ENCODE results near the gene ATR. TPM values are rescaled to one million over a fixed set of nuclear protein-coding genes. Genes with fewer than 3 reads are reported as not detected.
"Not testable (repeated sequence)": the region's sequence is repeated elsewhere in the genome, so short reads cannot be mapped to it uniquely, and the experiment has no call there.

ATR gene
- total and polyA plus RNA-seq, 10 of the 15 experiments (the other 5 are each of a cell fraction or from before 2014, with no cell fraction given), result 21.0 to 41.5 (median 30.1) TPM

- no peak for DNase-seq (ENCODE audit: low read depth, low spot score)
- ChIA-PET CTCF (no interaction called here), SMC1A (ENCODE audit: uncharacterized antibody, unreplicated experiment) (no interaction called here)
Measured at GRCh38 chr3:142574665-142575064, 3.9 kb downstream of the ATR start.

GRCh38 chr3:142574223-142574622 lies 4.3 kb downstream of the ATR start:
- H2AFZ ChIP-seq (ENCODE audit: control insufficient read depth, low read depth, low read length); H3K4me2 ChIP-seq (ENCODE audit: control insufficient read depth, insufficient read depth); H3K27me3 ChIP-seq (replicated peaks in 1 of 2; ENCODE audit: control insufficient read depth in 2 of 2, insufficient read depth in 2 of 2, low read length in 1 of 2); H3K4me3 ChIP-seq; SMC1A ChIA-PET (ENCODE audit: uncharacterized antibody, unreplicated experiment); in situ Hi-C loops (cut with MboI); FAIRE-seq; CTCF ChIA-PET; H3K9ac ChIP-seq (ENCODE audit: control insufficient read depth, insufficient read depth, low read length); RAD21 ChIA-PET (ENCODE audit: unreplicated experiment); H3K9me3 ChIP-seq (replicated peaks; ENCODE audit: control insufficient read depth, insufficient read depth, low read length); ATAC-seq; intact Hi-C loops (cut with micrococcal nuclease; ENCODE audit: unreplicated experiment); H3K36me3 ChIP-seq (ENCODE audit: control insufficient read depth in 2 of 2, insufficient read depth in 2 of 2, low read length in 1 of 2); H3K4me1 ChIP-seq (ENCODE audit: control insufficient read depth, insufficient read depth, low read length); H3K27ac ChIP-seq (ENCODE audit: control insufficient read depth, insufficient read depth); DNase-seq (ENCODE audit: low read depth, low spot score); H4K20me1 ChIP-seq (ENCODE audit: control insufficient read depth, insufficient read depth); BruUV-seq (replicated peaks): not testable (repeated sequence)
- WGBS (ENCODE audit: insufficient coverage, insufficient replicate concordance, low lambda C conversion rate, missing lambda C conversion rate), result 99% methylated on average over 3 of the region's 3 CpGs
- POLR2A ChIA-PET, result interaction anchor here (0.6 to 0.7 kb wide), 4 partner anchors 13 to 1101 kb away, joined by 3 to 6 read pairs (median 4); no protein-coding TSS in a partner anchor
- H3K79me2 ChIP-seq (ENCODE audit: control insufficient read depth, insufficient read depth, low read length), result peaks cover 58% of the 10 kb centered on the region

More at GRCh38 chr3:142574665-142575064, 3.9 kb downstream of the ATR start:
- ATAC-seq (no peak), FAIRE-seq (no peak)
- Histone ChIP-seq H3K36me3 (ENCODE audit: control insufficient read depth in 2 of 2, insufficient read depth in 2 of 2, low read length in 1 of 2) (no peaks in the 10 kb centered on the region; a peak in 2 of 4 replicates), H3K4me1 (ENCODE audit: control insufficient read depth, insufficient read depth, low read length) (no peaks in the 10 kb centered on the region), H4K20me1 (ENCODE audit: control insufficient read depth, insufficient read depth) (no peaks in the 10 kb centered on the region), H3K9ac (ENCODE audit: control insufficient read depth, insufficient read depth, low read length) (no peak overlapping the region), H3K27me3 (replicated peaks in 1 of 2; ENCODE audit: control insufficient read depth in 2 of 2, insufficient read depth in 2 of 2, low read length in 1 of 2) (no peaks in the 10 kb centered on the region), H3K9me3 (replicated peaks; ENCODE audit: control insufficient read depth, insufficient read depth, low read length) (no peaks in the 10 kb centered on the region), H3K27ac (ENCODE audit: control insufficient read depth, insufficient read depth) (no peak overlapping the region; the same call in 1 of the 2 replicates), H3K79me2 (ENCODE audit: control insufficient read depth, insufficient read depth, low read length) (peaks cover 58% of the 10 kb centered on the region), H3K4me3 (no peak overlapping the region), H3K4me2 (ENCODE audit: control insufficient read depth, insufficient read depth) (peak overlapping the region; percentile 1; the same call in 1 of the 2 replicates), H2AFZ (ENCODE audit: control insufficient read depth, low read depth, low read length) (no peak overlapping the region)
- TF ChIP-seq, protein P1, sequence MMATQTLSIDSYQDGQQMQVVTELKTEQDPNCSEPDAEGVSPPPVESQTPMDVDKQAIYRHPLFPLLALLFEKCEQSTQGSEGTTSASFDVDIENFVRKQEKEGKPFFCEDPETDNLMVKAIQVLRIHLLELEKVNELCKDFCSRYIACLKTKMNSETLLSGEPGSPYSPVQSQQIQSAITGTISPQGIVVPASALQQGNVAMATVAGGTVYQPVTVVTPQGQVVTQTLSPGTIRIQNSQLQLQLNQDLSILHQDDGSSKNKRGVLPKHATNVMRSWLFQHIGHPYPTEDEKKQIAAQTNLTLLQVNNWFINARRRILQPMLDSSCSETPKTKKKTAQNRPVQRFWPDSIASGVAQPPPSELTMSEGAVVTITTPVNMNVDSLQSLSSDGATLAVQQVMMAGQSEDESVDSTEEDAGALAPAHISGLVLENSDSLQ (IDR thresholded peaks at IDR 0.05), result peak; percentile 85
- TF ChIP-seq, protein P2, sequence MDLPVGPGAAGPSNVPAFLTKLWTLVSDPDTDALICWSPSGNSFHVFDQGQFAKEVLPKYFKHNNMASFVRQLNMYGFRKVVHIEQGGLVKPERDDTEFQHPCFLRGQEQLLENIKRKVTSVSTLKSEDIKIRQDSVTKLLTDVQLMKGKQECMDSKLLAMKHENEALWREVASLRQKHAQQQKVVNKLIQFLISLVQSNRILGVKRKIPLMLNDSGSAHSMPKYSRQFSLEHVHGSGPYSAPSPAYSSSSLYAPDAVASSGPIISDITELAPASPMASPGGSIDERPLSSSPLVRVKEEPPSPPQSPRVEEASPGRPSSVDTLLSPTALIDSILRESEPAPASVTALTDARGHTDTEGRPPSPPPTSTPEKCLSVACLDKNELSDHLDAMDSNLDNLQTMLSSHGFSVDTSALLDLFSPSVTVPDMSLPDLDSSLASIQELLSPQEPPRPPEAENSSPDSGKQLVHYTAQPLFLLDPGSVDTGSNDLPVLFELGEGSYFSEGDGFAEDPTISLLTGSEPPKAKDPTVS (IDR thresholded peaks at IDR 0.05; ENCODE audit: low read depth, low read length), result no peak
- ChIA-PET RAD21 (ENCODE audit: unreplicated experiment) (no interaction called here), POLR2A (interaction anchor here (0.6 to 0.7 kb wide), 3 partner anchors 13 to 834 kb away, joined by 3 to 6 read pairs (median 4); no protein-coding TSS in a partner anchor)
- BruUV-seq (replicated peaks), result no TSS peak
- intact Hi-C loops (cut with micrococcal nuclease; ENCODE audit: unreplicated experiment) (loop anchor here (5.0 kb wide), 1 partner anchor 428 kb away; the partner anchor contains the start of gene U2SURP), in situ Hi-C loops (cut with MboI) (no loop called here)
- 100% methylated on average over 1 of the region's 1 CpG for WGBS (ENCODE audit: insufficient coverage, insufficient replicate concordance, low lambda C conversion rate, missing lambda C conversion rate)

DNA sequence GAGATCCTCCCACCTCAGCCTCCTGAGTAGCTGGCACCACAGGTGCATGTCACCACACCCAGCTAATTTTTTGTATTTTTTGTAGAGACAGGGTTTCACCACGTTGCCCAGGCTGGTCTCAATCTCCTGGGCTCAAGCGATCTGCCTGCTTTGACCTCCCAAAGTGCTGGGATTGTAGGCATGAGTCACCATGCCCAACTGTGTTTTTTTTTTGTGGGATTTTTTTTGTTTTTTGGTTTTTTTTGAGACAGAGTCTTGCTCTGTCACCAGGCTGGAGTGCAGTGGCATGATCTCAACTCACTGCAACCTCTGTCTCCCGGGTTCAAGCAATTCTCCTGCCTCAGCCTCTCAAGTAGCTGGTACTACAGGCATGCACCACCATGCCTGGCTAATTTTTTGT lies 9.1 kb downstream of the ATR start:
- DNase-seq (ENCODE audit: low read depth, low spot score); H3K4me3 ChIP-seq; H2AFZ ChIP-seq (ENCODE audit: control insufficient read depth, low read depth, low read length); H3K27ac ChIP-seq (ENCODE audit: control insufficient read depth, insufficient read depth); H3K36me3 ChIP-seq (ENCODE audit: control insufficient read depth in 2 of 2, insufficient read depth in 2 of 2, low read length in 1 of 2); H3K9ac ChIP-seq (ENCODE audit: control insufficient read depth, insufficient read depth, low read length); H3K4me1 ChIP-seq (ENCODE audit: control insufficient read depth, insufficient read depth, low read length); H3K27me3 ChIP-seq (replicated peaks in 1 of 2; ENCODE audit: control insufficient read depth in 2 of 2, insufficient read depth in 2 of 2, low read length in 1 of 2); intact Hi-C loops (cut with micrococcal nuclease; ENCODE audit: unreplicated experiment); FAIRE-seq; H3K4me2 ChIP-seq (ENCODE audit: control insufficient read depth, insufficient read depth); H3K9me3 ChIP-seq (replicated peaks; ENCODE audit: control insufficient read depth, insufficient read depth, low read length); H4K20me1 ChIP-seq (ENCODE audit: control insufficient read depth, insufficient read depth); BruUV-seq (replicated peaks); CTCF ChIA-PET; in situ Hi-C loops (cut with MboI); POLR2A ChIA-PET; ATAC-seq; RAD21 ChIA-PET (ENCODE audit: unreplicated experiment): not testable (repeated sequence)
- WGBS (ENCODE audit: insufficient coverage, insufficient replicate concordance, low lambda C conversion rate, missing lambda C conversion rate), result 96% methylated on average over 3 of the region's 3 CpGs
- peaks cover 17% of the 10 kb centered on the region for H3K79me2 ChIP-seq (ENCODE audit: control insufficient read depth, insufficient read depth, low read length)
- SMC1A ChIA-PET (ENCODE audit: uncharacterized antibody, unreplicated experiment), result interaction anchor here (0.9 kb wide), 1 partner anchor 10 kb away, joined by 4 read pairs; the partner anchor contains the start of gene ATR
